Neural progenitor cell (in vitro differentiated cells): Measurements from ENCODE around the gene NOG.

ENCODE experiments used
- EZH2 ChIP-seq: fragments of 200-600 bp; sonication (generic); IDR thresholded peaks from 2 replicates; pipeline ENCODE4 v1.6.1; 2017; ENCODE audit warnings: antibody characterized with exemption, mild to moderate bottlenecking, moderate library complexity
- EZH2phosphoT487 ChIP-seq: fragments of 200-600 bp; sonication (generic); IDR thresholded peaks from 2 replicates; pipeline ENCODE4 v1.6.1; 2017; ENCODE audit warnings: antibody characterized with exemption
- TF ChIP-seq, protein P1 (sequence below): fragments of 200-600 bp; sonication (generic); IDR thresholded peaks from 2 replicates; pipeline ENCODE4 v1.5.1; 2017; ENCODE audit warnings: antibody characterized with exemption, mild to moderate bottlenecking

- TF ChIP-seq, protein P1, sequence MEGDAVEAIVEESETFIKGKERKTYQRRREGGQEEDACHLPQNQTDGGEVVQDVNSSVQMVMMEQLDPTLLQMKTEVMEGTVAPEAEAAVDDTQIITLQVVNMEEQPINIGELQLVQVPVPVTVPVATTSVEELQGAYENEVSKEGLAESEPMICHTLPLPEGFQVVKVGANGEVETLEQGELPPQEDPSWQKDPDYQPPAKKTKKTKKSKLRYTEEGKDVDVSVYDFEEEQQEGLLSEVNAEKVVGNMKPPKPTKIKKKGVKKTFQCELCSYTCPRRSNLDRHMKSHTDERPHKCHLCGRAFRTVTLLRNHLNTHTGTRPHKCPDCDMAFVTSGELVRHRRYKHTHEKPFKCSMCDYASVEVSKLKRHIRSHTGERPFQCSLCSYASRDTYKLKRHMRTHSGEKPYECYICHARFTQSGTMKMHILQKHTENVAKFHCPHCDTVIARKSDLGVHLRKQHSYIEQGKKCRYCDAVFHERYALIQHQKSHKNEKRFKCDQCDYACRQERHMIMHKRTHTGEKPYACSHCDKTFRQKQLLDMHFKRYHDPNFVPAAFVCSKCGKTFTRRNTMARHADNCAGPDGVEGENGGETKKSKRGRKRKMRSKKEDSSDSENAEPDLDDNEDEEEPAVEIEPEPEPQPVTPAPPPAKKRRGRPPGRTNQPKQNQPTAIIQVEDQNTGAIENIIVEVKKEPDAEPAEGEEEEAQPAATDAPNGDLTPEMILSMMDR = no peak
- TF ChIP-seq EZH2 = no peak
- TF ChIP-seq EZH2phosphoT487 = no peak
Observed at GRCh38 chr17:56571456-56571855, 22.0 kb upstream of the NOG start.
